Activated CD8-positive, alpha-beta T cell treated with anti-CD3 and anti-CD28 coated beads, Interleukin-2, amount 10 ng/mL, durations not matched to agents 7 days and 5 days (primary cell): ENCODE data around the gene HMBS. TPM values are rescaled to one million over a fixed set of nuclear protein-coding genes. Genes with fewer than 3 reads are reported as not detected.
A peak's percentile ranks its signal among the peaks of the same experiment; 100 is the strongest.
"Not testable (repeated sequence)": the region's sequence is repeated elsewhere in the genome, so short reads cannot be mapped to it uniquely, and the experiment has no call there.

Experiments
- ATAC-seq: fragments of 150-1000 bp; cut with Tn5 transposase; one replicate; pipeline ENCODE4 v1.10.0; 2021; ENCODE audit warnings: moderate library complexity
- CTCF ChIA-PET: fragments of 350-600 bp; sonication (Branson Sonifier 250); formaldehyde crosslinking; loops from one replicate; lab custom pipeline; 2021; ENCODE audit warnings: antibody characterized with exemption; lab: Charles Lee
- POLR2A ChIA-PET: fragments of 350-600 bp; sonication (Branson Sonifier 250); formaldehyde crosslinking; loops from one replicate; lab custom pipeline; 2021; ENCODE audit warnings: antibody characterized with exemption; lab: Charles Lee
- DNase-seq: peaks from one replicate; pipeline ENCODE4 v3.0.0-alpha.2; 2020
- H3K27ac Mint-ChIP-seq: one replicate; pipeline ENCODE4 v1.8.0; 2021; ENCODE audit warnings: mild to moderate bottlenecking, mixed read lengths
- H3K27me3 Mint-ChIP-seq: one replicate; pipeline ENCODE4 v1.8.0; 2021; ENCODE audit warnings: low read depth, mixed read lengths
- H3K36me3 Mint-ChIP-seq: one replicate; pipeline ENCODE4 v1.8.0; 2021; ENCODE audit warnings: low read depth, mixed read lengths
- H3K4me1 Mint-ChIP-seq: one replicate; pipeline ENCODE4 v1.8.0; 2021; ENCODE audit warnings: low read depth, mixed read lengths
- H3K4me3 Mint-ChIP-seq: one replicate; pipeline ENCODE4 v1.8.0; 2021; ENCODE audit warnings: mild to moderate bottlenecking, mixed read lengths
- H3K9me3 Mint-ChIP-seq: one replicate; pipeline ENCODE4 v1.8.0; 2022; ENCODE audit warnings: mixed read lengths; ENCODE audit not compliant: insufficient read depth
- total RNA-seq, 2 experiments: library from RNA; stranded (reverse); gene quantifications; one replicate each; pipeline ENCODE4 v1.2.3, GENCODE V29; 2021

Gene HMBS
- total RNA-seq, 2 experiments from 2014 or later: 31.0 to 32.5 TPM

- CTCF ChIA-PET: no interaction called here
- Mint-ChIP-seq H3K4me1 (peaks cover 30% of the 10 kb centered on the region), H3K9me3 (no peaks in the 10 kb centered on the region), H3K27me3 (no peaks in the 10 kb centered on the region), H3K4me3 (no peak overlapping the region), H3K36me3 (peaks cover 81% of the 10 kb centered on the region), H3K27ac (no peak overlapping the region)
- POLR2A ChIA-PET: no interaction called here
- ATAC-seq: no peak
- no peak for DNase-seq
These were observed 32.4 kb upstream of the HMBS start for GRCh38 chr11:119052163-119052814.

- CTCF ChIA-PET: interaction anchor here (0.7 to 2.6 kb wide), 4 partner anchors 11 to 365 kb away, joined by 3 to 12 read pairs (median 4); partner anchors contain the start of gene SLC37A4
- Mint-ChIP-seq H3K27ac (peak overlapping the region; percentile 30), H3K4me3 (peak overlapping the region; percentile 34), H3K27me3 (no peaks in the 10 kb centered on the region), H3K36me3 (peaks cover 67% of the 10 kb centered on the region), H3K9me3 (no peaks in the 10 kb centered on the region), H3K4me1 (peaks cover 36% of the 10 kb centered on the region)
- POLR2A ChIA-PET: interaction anchor here (1.0 to 3.4 kb wide), 3 partner anchors 13 to 41 kb away, joined by 4 to 26 read pairs (median 4); partner anchors contain the start of genes TRAPPC4 and VPS11
- DNase-seq: no peak
- ATAC-seq: no peak
These were observed 30.3 kb upstream of the HMBS start for GRCh38 chr11:119054418-119054817.

- peak overlapping the region; percentile 97 for H3K4me3 Mint-ChIP-seq
- peak overlapping the region; percentile 78 for H3K27ac Mint-ChIP-seq
- CTCF ChIA-PET: interaction anchor here (0.8 to 2.6 kb wide), 12 partner anchors 12 to 366 kb away, joined by 3 to 12 read pairs (median 4); partner anchors contain the start of genes SLC37A4, TRAPPC4 and VPS11
- peaks cover 30% of the 10 kb centered on the region for H3K4me1 Mint-ChIP-seq
- no peaks in the 10 kb centered on the region for H3K27me3 Mint-ChIP-seq
- DNase-seq: peak; percentile 32
- POLR2A ChIA-PET: interaction anchor here (0.5 to 4.1 kb wide), 14 partner anchors 8 to 269 kb away, joined by 3 to 28 read pairs (median 6); partner anchors contain the start of genes C2CD2L, HMBS, RPS25 and TRAPPC4
- H3K36me3 Mint-ChIP-seq: peaks cover 58% of the 10 kb centered on the region
- no peaks in the 10 kb centered on the region for H3K9me3 Mint-ChIP-seq
- ATAC-seq: no peak
These were observed 28.8 kb upstream of the HMBS start for GRCh38 chr11:119055901-119056300.

GRCh38 chr11:119056421-119056999 is 28.2 kb upstream of the HMBS start:
- Mint-ChIP-seq H3K27me3 (no peaks in the 10 kb centered on the region), H3K4me1 (peaks cover 30% of the 10 kb centered on the region), H3K36me3 (peaks cover 51% of the 10 kb centered on the region), H3K27ac (peak overlapping the region; percentile 99), H3K9me3 (no peaks in the 10 kb centered on the region), H3K4me3 (peak overlapping the region; percentile 97)
- DNase-seq (peak; percentile 56), ATAC-seq (peak; percentile 10)
- ChIA-PET POLR2A (interaction anchor here (0.5 to 4.1 kb wide), 15 partner anchors 9 to 269 kb away, joined by 3 to 28 read pairs (median 5); partner anchors contain the start of genes C2CD2L, HMBS, RPS25 and TRAPPC4), CTCF (interaction anchor here (0.5 to 2.6 kb wide), 12 partner anchors 11 to 268 kb away, joined by 3 to 12 read pairs (median 4); partner anchors contain the start of genes DPAGT1, SLC37A4 and VPS11)

- CTCF ChIA-PET: interaction anchor here (0.7 to 2.6 kb wide), 11 partner anchors 10 to 268 kb away, joined by 3 to 12 read pairs (median 6); partner anchors contain the start of genes DPAGT1, SLC37A4 and VPS11
- ATAC-seq (peak; percentile 96), DNase-seq (peak; percentile 99)
- POLR2A ChIA-PET: interaction anchor here (0.9 to 4.1 kb wide), 16 partner anchors 10 to 268 kb away, joined by 3 to 28 read pairs (median 6); partner anchors contain the start of genes C2CD2L, HINFP, HMBS and RPS25
- no peaks in the 10 kb centered on the region for H3K27me3 Mint-ChIP-seq
- H3K36me3 Mint-ChIP-seq: peaks cover 46% of the 10 kb centered on the region
- H3K4me1 Mint-ChIP-seq: peaks cover 30% of the 10 kb centered on the region
- H3K27ac Mint-ChIP-seq: peak within 1 kb of the TSS; percentile 99
- H3K4me3 Mint-ChIP-seq: peak within 1 kb of the TSS; percentile 97
- no peaks in the 10 kb centered on the region for H3K9me3 Mint-ChIP-seq
These were observed 27.5 kb upstream of the HMBS start, which contains the start of gene HYOU1 for GRCh38 chr11:119057000-119057769. Gene HYOU1 (minus strand): TSS chr11:119057205. CDS start chr11:119056160, 1,045 bp downstream.

- not testable (repeated sequence) for H3K4me3 Mint-ChIP-seq
These were observed 25.6 kb upstream of the HMBS start for GRCh38 chr11:119059128-119059527.

GRCh38 chr11:119061256-119061655 is 23.4 kb upstream of the HMBS start:
- ChIA-PET POLR2A (interaction anchor here (1.2 kb wide), 1 partner anchor 33 kb away, joined by 5 read pairs; a partner anchor contains a TSS), CTCF (no interaction called here)
- DNase-seq (no peak), ATAC-seq (no peak)
- Mint-ChIP-seq H3K36me3 (peaks cover 11% of the 10 kb centered on the region), H3K9me3 (no peaks in the 10 kb centered on the region), H3K4me3 (no peak overlapping the region), H3K4me1 (peaks cover 30% of the 10 kb centered on the region), H3K27ac (no peak overlapping the region), H3K27me3 (no peaks in the 10 kb centered on the region)

More at GRCh38 chr11:119059128-119059527, 25.6 kb upstream of the HMBS start:
- ATAC-seq, CTCF ChIA-PET, H3K27me3 Mint-ChIP-seq, POLR2A ChIA-PET, DNase-seq, H3K27ac Mint-ChIP-seq, H3K9me3 Mint-ChIP-seq: not testable (repeated sequence)
- peaks cover 26% of the 10 kb centered on the region for H3K36me3 Mint-ChIP-seq
- H3K4me1 Mint-ChIP-seq: peaks cover 30% of the 10 kb centered on the region

- Mint-ChIP-seq H3K27me3 (no peaks in the 10 kb centered on the region), H3K36me3 (peaks cover 8% of the 10 kb centered on the region), H3K4me1 (peaks cover 38% of the 10 kb centered on the region), H3K27ac (no peak overlapping the region), H3K9me3 (no peaks in the 10 kb centered on the region), H3K4me3 (no peak overlapping the region)
- CTCF ChIA-PET: no interaction called here
- DNase-seq (no peak), ATAC-seq (no peak)
- POLR2A ChIA-PET: interaction anchor here (1.3 kb wide), 1 partner anchor 44 kb away, joined by 4 read pairs; the partner anchor contains the start of genes RPS25 and TRAPPC4
These were observed 21.9 kb upstream of the HMBS start for GRCh38 chr11:119062779-119063178.

GRCh38 chr11:119065369-119065768 is 19.3 kb upstream of the HMBS start:
- ChIA-PET POLR2A (interaction anchor here (1.1 to 1.5 kb wide), 2 partner anchors 20 to 29 kb away, joined by 4 to 7 read pairs; a partner anchor contains a TSS), CTCF (interaction anchor here (0.5 to 3.4 kb wide), 7 partner anchors 10 to 309 kb away, joined by 3 to 18 read pairs (median 5); no protein-coding TSS in a partner anchor)
- Mint-ChIP-seq H3K9me3 (no peaks in the 10 kb centered on the region), H3K27me3 (no peaks in the 10 kb centered on the region), H3K4me1 (peaks cover 44% of the 10 kb centered on the region), H3K27ac (no peak overlapping the region), H3K4me3 (no peak overlapping the region), H3K36me3 (peaks cover 16% of the 10 kb centered on the region)
- DNase-seq (peak; percentile 74), ATAC-seq (peak; percentile 40)

GRCh38 chr11:119067371-119068222 is 17.1 kb upstream of the HMBS start, which contains the start of gene VPS11:
Gene VPS11 (plus strand): TSS chr11:119067818. CDS start chr11:119067824, 6 bp downstream.
- Mint-ChIP-seq H3K9me3 (no peaks in the 10 kb centered on the region), H3K4me3 (peak within 1 kb of the TSS; percentile 89), H3K36me3 (peaks cover 25% of the 10 kb centered on the region), H3K27me3 (no peaks in the 10 kb centered on the region), H3K4me1 (peaks cover 44% of the 10 kb centered on the region), H3K27ac (peak within 1 kb of the TSS; percentile 97)
- CTCF ChIA-PET: interaction anchor here (0.7 to 3.4 kb wide), 26 partner anchors 10 to 271 kb away, joined by 3 to 23 read pairs (median 5); partner anchors contain the start of genes C2CD2L, CBL, DPAGT1 and HMBS
- POLR2A ChIA-PET: interaction anchor here (0.7 to 2.2 kb wide), 27 partner anchors 10 to 277 kb away, joined by 3 to 31 read pairs (median 4); partner anchors contain the start of genes C2CD2L, CENATAC, DDX6 and HMBS
- peak; percentile 99 for DNase-seq
- ATAC-seq: peak; percentile 99
